IMR-90 (cell line): ENCODE data around the gene MARVELD2. TPM values are rescaled to one million over a fixed set of nuclear protein-coding genes. Genes with fewer than 3 reads are reported as not detected.

Experiments
- ATAC-seq: fragments of 200-7000 bp; cut with Tn5 transposase; 2 replicates; pipeline ENCODE4 v1.9.1; 2020; ENCODE audit warnings: low read depth, mild to moderate bottlenecking, moderate library complexity
- BruUV-seq: library from RNA; stranded (reverse); fragments of 400-500 nt; replicated peaks from 2 replicates; lab custom pipeline; 2021; lab: Mats Ljungman, UMichigan
- CTCF ChIA-PET: fragments of 300-600 bp; formaldehyde crosslinking; extraction: SDS; loops from one replicate; lab custom pipeline; 2021; ENCODE audit warnings: antibody characterized with exemption; lab: Yijun Ruan, JAX
- POLR2A ChIA-PET: fragments of 300-600 bp; sonication (Branson Sonifier 250); formaldehyde crosslinking; loops from one replicate; lab custom pipeline; 2022; ENCODE audit warnings: antibody characterized with exemption; ENCODE audit not compliant: unreplicated experiment; lab: Charles Lee
- DNase-seq: peaks from one replicate; pipeline ENCODE4 v3.0.0; 2013
- H2AFZ ChIP-seq: replicated peaks from 2 replicates; pipeline ENCODE3; 2013; ENCODE audit warnings: low read length, mild to moderate bottlenecking; ENCODE audit not compliant: poor library complexity
- H2AK5ac ChIP-seq: 2 replicates; pipeline ENCODE4 v1.6.1; 2013; ENCODE audit warnings: low read depth, low read length, inconsistent platforms
- H2AK9ac ChIP-seq: replicated peaks from 2 replicates; pipeline ENCODE3; 2013; ENCODE audit warnings: mild to moderate bottlenecking, low read depth, low read length, moderate library complexity; ENCODE audit not compliant: poor library complexity
- H2BK120ac ChIP-seq: 2 replicates; pipeline ENCODE4 v1.6.1; 2013; ENCODE audit warnings: low read depth, low read length, inconsistent platforms
- H2BK15ac ChIP-seq: 3 replicates; pipeline ENCODE4 v1.6.1; 2013; ENCODE audit warnings: low read depth, low read length, inconsistent platforms
- H2BK20ac ChIP-seq: 2 replicates; pipeline ENCODE4 v1.6.1; 2013; ENCODE audit warnings: low read depth, mild to moderate bottlenecking, inconsistent platforms, low read length, moderate library complexity
- H2BK5ac ChIP-seq: 2 replicates; pipeline ENCODE4 v1.6.1; 2013; ENCODE audit warnings: mild to moderate bottlenecking, low read depth, low read length, inconsistent platforms; ENCODE audit not compliant: poor library complexity, severe bottlenecking
- H3K14ac ChIP-seq: replicated peaks from 2 replicates; pipeline ENCODE4 v1.6.1; 2013; ENCODE audit warnings: low read depth, low read length, inconsistent platforms
- H3K18ac ChIP-seq: 2 replicates; pipeline ENCODE4 v1.6.1; 2013; ENCODE audit warnings: low read depth, low read length, control low read depth
- H3K23ac ChIP-seq: 2 replicates; pipeline ENCODE4 v1.6.1; 2013; ENCODE audit warnings: low read depth, low read length, inconsistent platforms
- H3K27ac ChIP-seq: 2 replicates; pipeline ENCODE4 v1.5.1; 2013; ENCODE audit warnings: mild to moderate bottlenecking, control low read depth, low read length; ENCODE audit not compliant: insufficient read depth
- H3K27me3 ChIP-seq: 2 replicates; pipeline ENCODE4 v1.6.1; 2013; ENCODE audit warnings: low read length; ENCODE audit not compliant: control insufficient read depth, insufficient read depth
- H3K36me3 ChIP-seq: 2 replicates; pipeline ENCODE4 v1.6.1; 2013; ENCODE audit warnings: low read length, mixed read lengths; ENCODE audit not compliant: control insufficient read depth, insufficient read depth
- H3K4ac ChIP-seq: 2 replicates; pipeline ENCODE4 v1.6.1; 2013; ENCODE audit warnings: low read depth, low read length, inconsistent platforms
- H3K4me1 ChIP-seq: 2 replicates; pipeline ENCODE4 v1.6.1; 2013; ENCODE audit warnings: low read length, mixed read lengths; ENCODE audit not compliant: control insufficient read depth, insufficient read depth
- H3K4me2 ChIP-seq: 2 replicates; pipeline ENCODE4 v1.6.1; 2013; ENCODE audit warnings: low read depth, mild to moderate bottlenecking, control low read depth, low read length, moderate library complexity
- H3K4me3 ChIP-seq: 2 replicates; pipeline ENCODE4 v1.5.1; 2013; ENCODE audit warnings: low read depth, mild to moderate bottlenecking, control low read depth, low read length, moderate library complexity; ENCODE audit not compliant: insufficient read depth
- H3K56ac ChIP-seq: 2 replicates; pipeline ENCODE4 v1.6.1; 2013; ENCODE audit warnings: low read length, inconsistent platforms; ENCODE audit not compliant: insufficient read depth; ENCODE audit errors: extremely low read depth
- H3K79me1 ChIP-seq, 2 experiments: 2 replicates each; pipeline ENCODE4 v1.6.1; 2013; ENCODE audit warnings: low read length in 2 of 2, inconsistent platforms in 1 of 2, low read depth in 1 of 2
- H3K9ac ChIP-seq: 2 replicates; pipeline ENCODE4 v1.6.1; 2013; ENCODE audit warnings: low read depth, low read length, control low read depth
- H3K9me1 ChIP-seq: 2 replicates; pipeline ENCODE4 v1.6.1; 2013; ENCODE audit warnings: low read length, inconsistent platforms; ENCODE audit not compliant: insufficient read depth
- H3K9me3 ChIP-seq: 2 replicates; pipeline ENCODE4 v1.6.1; 2013; ENCODE audit warnings: low read length; ENCODE audit not compliant: control insufficient read depth, insufficient read depth
- H4K20me1 ChIP-seq: 2 replicates; pipeline ENCODE4 v1.6.1; 2013; ENCODE audit warnings: low read length, inconsistent platforms; ENCODE audit not compliant: insufficient read depth
- H4K5ac ChIP-seq: 2 replicates; pipeline ENCODE4 v1.6.1; 2013; ENCODE audit warnings: mild to moderate bottlenecking, low read depth, low read length, control low read depth
- H4K8ac ChIP-seq, 2 experiments: 2 replicates each; pipeline ENCODE4 v1.6.1; 2013; ENCODE audit warnings: low read depth in 2 of 2, low read length in 2 of 2, control low read depth in 1 of 2, inconsistent platforms in 1 of 2
- H4K91ac ChIP-seq: 2 replicates; pipeline ENCODE4 v1.6.1; 2013; ENCODE audit warnings: low read depth, low read length, inconsistent platforms; ENCODE audit not compliant: insufficient read depth
- CEBPB ChIP-seq: IDR thresholded peaks from 2 replicates; pipeline ENCODE4 v1.6.1; 2012; ENCODE audit warnings: low read depth, low read length, improper control_type of control experiment
- CHD1 ChIP-seq: IDR thresholded peaks from 2 replicates; pipeline ENCODE4 v1.6.1; 2012; ENCODE audit warnings: low read depth, low read length, improper control_type of control experiment
- FOS ChIP-seq: fragments of 150-350 bp; IDR thresholded peaks from 2 replicates; pipeline ENCODE4 v1.6.1; 2016; ENCODE audit warnings: low read depth, low read length
- MAFK ChIP-seq: IDR thresholded peaks from 2 replicates; pipeline ENCODE4 v1.6.1; 2012; ENCODE audit warnings: low read depth, low read length, improper control_type of control experiment
- MXI1 ChIP-seq: IDR thresholded peaks from 2 replicates; pipeline ENCODE4 v1.6.1; 2012; ENCODE audit warnings: low read depth, mild to moderate bottlenecking, low read length, moderate library complexity, borderline replicate concordance
- NFE2L2 ChIP-seq: fragments of 150-350 bp; IDR thresholded peaks from 2 replicates; pipeline ENCODE4 v1.6.1; 2016; ENCODE audit warnings: low read depth, mild to moderate bottlenecking, low read length
- POLR2A ChIP-seq: IDR thresholded peaks from 2 replicates; pipeline ENCODE4 v1.6.1; 2012; ENCODE audit warnings: mild to moderate bottlenecking, low read depth, low read length
- RAD21 ChIP-seq: IDR thresholded peaks from 2 replicates; pipeline ENCODE4 v1.6.1; 2012; ENCODE audit warnings: low read length, improper control_type of control experiment
- RCOR1 ChIP-seq: IDR thresholded peaks from 2 replicates; pipeline ENCODE4 v1.6.1; 2012; ENCODE audit warnings: mild to moderate bottlenecking, low read length, improper control_type of control experiment; ENCODE audit not compliant: insufficient replicate concordance
- RFX5 ChIP-seq: IDR thresholded peaks from 2 replicates; pipeline ENCODE4 v1.8.0; 2012; ENCODE audit warnings: low read depth, mild to moderate bottlenecking, low read length, moderate library complexity
- SMC3 ChIP-seq: fragments of 150-350 bp; IDR thresholded peaks from 2 replicates; pipeline ENCODE4 v1.6.1; 2016; ENCODE audit warnings: low read depth, mild to moderate bottlenecking, antibody characterized with exemption, low read length, moderate library complexity
- WGBS, 2 experiments: methylation state at CpG; one replicate each; pipeline versions ENCODE4 v1.1.5 to v1.1.7; 2013; ENCODE audit warnings: missing lambda C conversion rate in 2 of 2; ENCODE audit not compliant: insufficient read length in 1 of 2; ENCODE audit errors: extremely low coverage in 2 of 2; 5-methylcytosine and 5-hydroxymethylcytosine counted together
- dilution Hi-C: fragments of 300-500 bp; cut with HindIII; formaldehyde crosslinking; loops from one replicate; pipeline ENCODE4 v1.14.3; 2018; ENCODE audit warnings: low sequenced_read_pairs; ENCODE audit not compliant: unreplicated experiment
- in situ Hi-C: fragments of 300-500 bp; cut with MboI; formaldehyde crosslinking; loops from 3 replicates; pipeline ENCODE4 v1.14.3; 2019; ENCODE audit warnings: low sequenced_read_pairs, inconsistent platforms, mixed read lengths
- intact Hi-C: fragments of 100-400 bp; cut with micrococcal nuclease; formaldehyde crosslinking; loops from 2 replicates; pipeline ENCODE4 v1.10.0; 2022
- polyA plus RNA-seq, 3 experiments: library from polyadenylated mRNA; depleted of rRNA; stranded (reverse); fragments of >200 nt; gene quantifications; 2 replicates each; pipeline ENCODE4 v1.2.3, GENCODE V29; 2012; ENCODE audit warnings: low replicate concordance in 1 of 3
- total RNA-seq: library from RNA; depleted of rRNA; stranded (reverse); fragments of >200 nt; gene quantifications from 2 replicates; pipeline ENCODE4 v1.2.3, GENCODE V29; 2012
- TF ChIP-seq, protein P1 (sequence below): fragments of 150-350 bp; IDR thresholded peaks from 2 replicates; pipeline ENCODE4 v1.6.1; 2016; ENCODE audit warnings: low read depth, mild to moderate bottlenecking, low read length, moderate library complexity, borderline replicate concordance
- TF ChIP-seq, protein P2 (sequence below): conservative IDR thresholded peaks from 2 replicates; pipeline ENCODE4 v1.5.1; 2012; ENCODE audit warnings: mild to moderate bottlenecking, low read depth, low read length, improper control_type of control experiment
- TF ChIP-seq, protein P3 (sequence below): fragments of 150-350 bp; IDR thresholded peaks from 2 replicates; pipeline ENCODE4 v1.6.1; 2017; ENCODE audit warnings: mild to moderate bottlenecking, antibody characterized with exemption, low read length, low read depth

The MARVELD2 gene
- total and polyA plus RNA-seq, 2 of the 4 experiments (the other 2 are of a cell fraction) = 0.51 to 0.54 TPM

DNA sequence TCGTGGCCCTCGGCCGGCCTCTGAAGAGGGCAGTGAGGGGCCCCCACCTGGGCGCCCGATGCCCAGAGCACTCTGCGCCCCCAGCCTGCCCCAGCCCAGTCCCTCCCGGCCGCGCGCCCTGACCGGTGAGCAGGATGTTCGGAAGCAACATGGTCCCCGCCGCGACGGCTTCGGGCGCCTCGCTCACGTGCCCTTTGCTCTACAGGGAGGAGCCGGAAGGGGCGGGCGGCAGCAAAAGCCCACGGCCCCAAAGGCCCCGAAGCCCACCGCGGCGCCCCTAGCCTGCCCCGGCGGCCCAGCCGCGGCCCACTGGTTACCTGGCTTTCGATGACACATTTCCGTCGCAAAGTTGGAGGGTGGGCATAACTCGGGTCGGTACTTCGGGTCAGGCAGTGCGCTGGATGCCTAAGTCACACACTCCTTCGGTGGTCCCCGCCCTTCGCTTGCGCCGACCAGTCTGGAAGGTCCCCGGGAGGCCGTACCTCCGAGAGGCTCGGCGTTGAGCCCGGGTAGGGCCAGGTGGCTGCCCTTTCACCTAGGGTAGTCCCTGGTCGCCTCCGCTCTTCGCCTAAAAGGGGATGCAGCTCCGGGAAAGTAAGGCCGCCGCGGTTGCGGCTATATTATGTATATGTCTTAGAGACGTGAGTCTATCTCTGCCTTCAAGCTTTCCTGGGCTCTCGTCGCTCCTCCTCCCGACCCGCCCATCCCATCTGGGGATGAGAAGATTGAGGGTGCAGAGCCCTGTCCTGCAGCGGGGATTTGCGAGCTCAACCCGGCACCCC is 45.4 kb upstream of the MARVELD2 start, which contains the start of the genes AK6, RAD17 and TAF9:
Gene AK6, minus strand, starts transcription at position 181 of the 782 bp plus-strand sequence. Its CDS starts 30 bp downstream, at position 151.
Gene RAD17, plus strand, starts transcription at position 479 of the 782 bp plus-strand sequence. CDS start 2,391 bp downstream, outside the sequence.
Gene TAF9, minus strand, starts transcription at position 181 of the 782 bp plus-strand sequence. CDS start 3,783 bp downstream, outside the sequence.
- Histone ChIP-seq H2BK15ac (peak within 1 kb of the TSS; percentile 91; the same call in 1 of the 3 replicates), H2BK5ac (peak within 1 kb of the TSS; percentile 100), H3K18ac (peak within 1 kb of the TSS; percentile 98), H2BK20ac (peak within 1 kb of the TSS; percentile 77; the same call in 1 of the 2 replicates), H3K23ac (peak within 1 kb of the TSS; percentile 99), H3K27ac (peak within 1 kb of the TSS; percentile 99), H3K4ac (peak within 1 kb of the TSS; percentile 96), H3K9ac (peak within 1 kb of the TSS; percentile 97), H3K56ac (peak within 1 kb of the TSS; percentile 99), H3K14ac (peak within 1 kb of the TSS; percentile 99), H3K79me1 (peaks cover 14 to 37% of the 10 kb centered on the region in 2 experiments; a peak in 3 of 4 replicates), H3K4me1 (no peaks in the 10 kb centered on the region; the same call in 1 of the 2 replicates), H4K8ac (peak within 1 kb of the TSS; percentile 93 to 99), H3K9me3 (no peaks in the 10 kb centered on the region), H2AK9ac (peak within 1 kb of the TSS; percentile 99), H3K36me3 (peaks cover 11% of the 10 kb centered on the region), H3K4me3 (peak within 1 kb of the TSS; percentile 64), H2AK5ac (peak within 1 kb of the TSS; percentile 64), H3K4me2 (peak within 1 kb of the TSS; percentile 96), H2BK120ac (peak within 1 kb of the TSS; percentile 96), H3K27me3 (no peaks in the 10 kb centered on the region), H2AFZ (peak within 1 kb of the TSS; percentile 98), H3K9me1 (no peaks in the 10 kb centered on the region; the same call in 1 of the 2 replicates), H4K5ac (peak within 1 kb of the TSS; percentile 98), H4K91ac (peak within 1 kb of the TSS; percentile 99), H4K20me1 (peaks cover 24% of the 10 kb centered on the region; the same call in 1 of the 2 replicates)
- no TSS peak for BruUV-seq
- ATAC-seq = peak; percentile 98
- 0% methylated on average over 36 of the region's 66 CpGs; no CpG with 5 or more reads in 1 of the 2 experiments for WGBS, 2 experiments
- dilution Hi-C loops (no loop called here), in situ Hi-C loops (no loop called here), intact Hi-C loops (loop anchor here (2.0 to 10.0 kb wide), 6 partner anchors 38 to 327 kb away; no protein-coding TSS in a partner anchor)
- DNase-seq = peak; percentile 88
- ChIA-PET POLR2A (interaction anchor here (0.9 kb wide), 1 partner anchor 276 kb away, joined by 3 read pairs; the partner anchor contains the start of gene SLC30A5), CTCF (no interaction called here)
- TF ChIP-seq FOS (no peak), CHD1 (no peak), CEBPB (no peak), RAD21 (no peak), NFE2L2 (no peak), RFX5 (no peak), RCOR1 (no peak), MXI1 (peak; percentile 87), MAFK (no peak), SMC3 (no peak), POLR2A (peak; percentile 93)
- TF ChIP-seq, protein P1, sequence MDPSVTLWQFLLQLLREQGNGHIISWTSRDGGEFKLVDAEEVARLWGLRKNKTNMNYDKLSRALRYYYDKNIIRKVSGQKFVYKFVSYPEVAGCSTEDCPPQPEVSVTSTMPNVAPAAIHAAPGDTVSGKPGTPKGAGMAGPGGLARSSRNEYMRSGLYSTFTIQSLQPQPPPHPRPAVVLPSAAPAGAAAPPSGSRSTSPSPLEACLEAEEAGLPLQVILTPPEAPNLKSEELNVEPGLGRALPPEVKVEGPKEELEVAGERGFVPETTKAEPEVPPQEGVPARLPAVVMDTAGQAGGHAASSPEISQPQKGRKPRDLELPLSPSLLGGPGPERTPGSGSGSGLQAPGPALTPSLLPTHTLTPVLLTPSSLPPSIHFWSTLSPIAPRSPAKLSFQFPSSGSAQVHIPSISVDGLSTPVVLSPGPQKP = 0 out of 2 replicates have a peak, but pooled peaks have one; percentile 13
- TF ChIP-seq, protein P2, sequence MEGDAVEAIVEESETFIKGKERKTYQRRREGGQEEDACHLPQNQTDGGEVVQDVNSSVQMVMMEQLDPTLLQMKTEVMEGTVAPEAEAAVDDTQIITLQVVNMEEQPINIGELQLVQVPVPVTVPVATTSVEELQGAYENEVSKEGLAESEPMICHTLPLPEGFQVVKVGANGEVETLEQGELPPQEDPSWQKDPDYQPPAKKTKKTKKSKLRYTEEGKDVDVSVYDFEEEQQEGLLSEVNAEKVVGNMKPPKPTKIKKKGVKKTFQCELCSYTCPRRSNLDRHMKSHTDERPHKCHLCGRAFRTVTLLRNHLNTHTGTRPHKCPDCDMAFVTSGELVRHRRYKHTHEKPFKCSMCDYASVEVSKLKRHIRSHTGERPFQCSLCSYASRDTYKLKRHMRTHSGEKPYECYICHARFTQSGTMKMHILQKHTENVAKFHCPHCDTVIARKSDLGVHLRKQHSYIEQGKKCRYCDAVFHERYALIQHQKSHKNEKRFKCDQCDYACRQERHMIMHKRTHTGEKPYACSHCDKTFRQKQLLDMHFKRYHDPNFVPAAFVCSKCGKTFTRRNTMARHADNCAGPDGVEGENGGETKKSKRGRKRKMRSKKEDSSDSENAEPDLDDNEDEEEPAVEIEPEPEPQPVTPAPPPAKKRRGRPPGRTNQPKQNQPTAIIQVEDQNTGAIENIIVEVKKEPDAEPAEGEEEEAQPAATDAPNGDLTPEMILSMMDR = no peak
- TF ChIP-seq, protein P3, sequence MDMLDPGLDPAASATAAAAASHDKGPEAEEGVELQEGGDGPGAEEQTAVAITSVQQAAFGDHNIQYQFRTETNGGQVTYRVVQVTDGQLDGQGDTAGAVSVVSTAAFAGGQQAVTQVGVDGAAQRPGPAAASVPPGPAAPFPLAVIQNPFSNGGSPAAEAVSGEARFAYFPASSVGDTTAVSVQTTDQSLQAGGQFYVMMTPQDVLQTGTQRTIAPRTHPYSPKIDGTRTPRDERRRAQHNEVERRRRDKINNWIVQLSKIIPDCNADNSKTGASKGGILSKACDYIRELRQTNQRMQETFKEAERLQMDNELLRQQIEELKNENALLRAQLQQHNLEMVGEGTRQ = peak; percentile 89
